Measurements from ENCODE around the gene SNUPN. TPM values are rescaled to one million over a fixed set of nuclear protein-coding genes. Genes with fewer than 3 reads are reported as not detected.

The SNUPN gene
- total and polyA plus RNA-seq, 2 of the 8 experiments (the other 6 are each of a cell fraction or from before 2014, with no cell fraction given), result 13.3 to 28.2 TPM

DNA sequence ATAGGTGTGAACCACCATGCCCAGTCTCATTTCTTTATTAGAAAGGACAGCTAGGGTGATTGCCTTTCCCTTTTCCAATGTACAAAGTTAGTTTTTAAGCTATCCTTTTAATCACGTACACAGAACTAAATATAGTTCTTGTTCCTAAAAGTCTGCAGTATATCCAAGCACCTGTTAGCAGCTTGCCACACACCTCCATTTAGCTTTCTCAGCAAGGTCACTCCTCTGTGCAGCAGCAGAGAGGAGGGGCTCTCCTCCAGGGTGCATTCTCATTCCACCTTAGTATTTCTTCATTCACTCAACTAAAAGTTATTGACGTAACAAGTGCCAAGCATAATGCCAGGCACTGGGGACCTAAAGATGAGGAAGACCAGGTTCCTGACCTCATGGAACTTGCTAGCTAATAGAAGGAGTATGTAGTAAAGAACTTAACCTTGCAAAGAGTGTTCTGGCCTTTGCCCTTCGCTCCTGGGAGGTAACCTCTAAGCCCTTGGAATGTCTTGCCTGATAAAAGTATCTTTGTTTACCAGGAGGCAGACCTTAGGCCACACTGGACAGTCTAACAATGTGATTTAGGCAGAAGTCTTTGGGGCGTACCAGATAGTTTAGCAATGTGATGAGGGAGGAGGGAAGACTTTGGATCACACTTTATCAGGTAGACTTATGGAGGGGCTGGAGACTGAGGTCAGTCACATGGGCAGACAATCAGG, 33.7 kb downstream of the SNUPN start (continued):
- TF ChIP-seq, protein P1, sequence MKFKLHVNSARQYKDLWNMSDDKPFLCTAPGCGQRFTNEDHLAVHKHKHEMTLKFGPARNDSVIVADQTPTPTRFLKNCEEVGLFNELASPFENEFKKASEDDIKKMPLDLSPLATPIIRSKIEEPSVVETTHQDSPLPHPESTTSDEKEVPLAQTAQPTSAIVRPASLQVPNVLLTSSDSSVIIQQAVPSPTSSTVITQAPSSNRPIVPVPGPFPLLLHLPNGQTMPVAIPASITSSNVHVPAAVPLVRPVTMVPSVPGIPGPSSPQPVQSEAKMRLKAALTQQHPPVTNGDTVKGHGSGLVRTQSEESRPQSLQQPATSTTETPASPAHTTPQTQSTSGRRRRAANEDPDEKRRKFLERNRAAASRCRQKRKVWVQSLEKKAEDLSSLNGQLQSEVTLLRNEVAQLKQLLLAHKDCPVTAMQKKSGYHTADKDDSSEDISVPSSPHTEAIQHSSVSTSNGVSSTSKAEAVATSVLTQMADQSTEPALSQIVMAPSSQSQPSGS (IDR thresholded peaks at IDR 0.05; ENCODE audit: low read length), result no peak
- no peak for TF ChIP-seq TAF7 (optimal IDR thresholded peaks at IDR 0.05; ENCODE audit: borderline replicate concordance, low read depth, low read length)

All from H1 (cell line).